GM18517 (cell line): ENCODE results near the gene PRKN.

Experiments
- ATAC-seq: cut with Tn5 transposase; IDR thresholded peaks from one replicate; pipeline ENCODE4 v1.9.1; 2021; ENCODE audit warnings: mild to moderate bottlenecking, moderate library complexity; ENCODE audit not compliant: unreplicated experiment

Gene PRKN

GRCh38 chr6:162727322-162728182 is at the start of gene PRKN, which contains the start of gene PACRG:
PRKN (minus strand) TSS chr6:162727766.
PACRG (plus strand) TSS chr6:162727974.
- ATAC-seq: peak; percentile 90

GRCh38 chr6:162777091-162777490 is 49.5 kb upstream of the PRKN start:
- no peak for ATAC-seq

GRCh38 chr6:162773996-162774395 is 46.4 kb upstream of the PRKN start:
- no peak for ATAC-seq

- ATAC-seq: no peak
Observed at GRCh38 chr6:162772466-162772865, 44.9 kb upstream of the PRKN start.

- no peak for ATAC-seq
Observed at GRCh38 chr6:162770955-162771354, 43.4 kb upstream of the PRKN start.

GRCh38 chr6:162770136-162770535 is 42.6 kb upstream of the PRKN start:
- ATAC-seq: no peak

- ATAC-seq: no peak
Observed at GRCh38 chr6:162753775-162754174, 26.2 kb upstream of the PRKN start.

- ATAC-seq: no peak
Observed at GRCh38 chr6:162751211-162751859, 23.8 kb upstream of the PRKN start.

- no peak for ATAC-seq
Observed at GRCh38 chr6:162750776-162751175, 23.2 kb upstream of the PRKN start.

GRCh38 chr6:162736961-162737360 is 9.4 kb upstream of the PRKN start:
- no peak for ATAC-seq

GRCh38 chr6:162733489-162733888 is 5.9 kb upstream of the PRKN start:
- no peak for ATAC-seq

- ATAC-seq: no peak
Observed at GRCh38 chr6:162730502-162730901, 2.9 kb upstream of the PRKN start.

- no peak for ATAC-seq
Observed at GRCh38 chr6:162728706-162729105, 1.1 kb upstream of the PRKN start.

GRCh38 chr6:162728197-162728596 is 631 bp upstream of the PRKN start:
- ATAC-seq: no peak

- no peak for ATAC-seq
Observed at GRCh38 chr6:162726947-162727321, 632 bp downstream of the PRKN start.

- ATAC-seq: no peak
Observed at GRCh38 chr6:162722633-162723032, 4.9 kb downstream of the PRKN start.

- no peak for ATAC-seq
Observed at GRCh38 chr6:162722226-162722625, 5.3 kb downstream of the PRKN start.

- no peak for ATAC-seq
Observed at GRCh38 chr6:162721404-162721687, 6.2 kb downstream of the PRKN start.

GRCh38 chr6:162719528-162719927 is 8.0 kb downstream of the PRKN start:
- ATAC-seq: no peak

GRCh38 chr6:162715601-162716000 is 12.0 kb downstream of the PRKN start:
- ATAC-seq: no peak

GRCh38 chr6:162713974-162714780 is 13.4 kb downstream of the PRKN start:
- ATAC-seq: no peak

GRCh38 chr6:162712694-162713093 is 14.9 kb downstream of the PRKN start:
- ATAC-seq: no peak
